ACC112 (cell line): ENCODE measurements around the gene SGPP2.

ENCODE experiments used
- H2AFZ ChIP-seq: fragments of 200-600 bp; sonication (generic); one replicate; pipeline ENCODE4 v1.6.0; 2017; ENCODE audit warnings: antibody characterized with exemption, low read length; ENCODE audit not compliant: unreplicated experiment
- H3K27ac ChIP-seq: fragments of 200-600 bp; sonication (generic); 2 replicates; pipeline ENCODE4 v1.5.1; 2014; ENCODE audit warnings: low read depth, mild to moderate bottlenecking, antibody characterized with exemption, low read length, moderate library complexity
- H3K27me3 ChIP-seq: fragments of 200-600 bp; sonication (generic); 2 replicates; pipeline ENCODE4 v1.6.1; 2014; ENCODE audit warnings: mild to moderate bottlenecking, antibody characterized with exemption, low read length, moderate library complexity, mixed read lengths; ENCODE audit not compliant: insufficient read depth
- H3K36me3 ChIP-seq: fragments of 200-600 bp; sonication (generic); 2 replicates; pipeline ENCODE4 v1.6.1; 2016; ENCODE audit warnings: mild to moderate bottlenecking, antibody characterized with exemption, low read length, moderate library complexity, mixed read lengths; ENCODE audit not compliant: insufficient read depth
- H3K4me1 ChIP-seq: fragments of 200-600 bp; sonication (generic); one replicate; pipeline ENCODE4 v1.6.1; 2016; ENCODE audit warnings: low read length, mixed read lengths; ENCODE audit not compliant: insufficient read depth, unreplicated experiment, control insufficient read depth
- H3K4me3 ChIP-seq: fragments of 200-600 bp; sonication (generic); 2 replicates; pipeline ENCODE4 v1.5.1; 2014; ENCODE audit warnings: mild to moderate bottlenecking, low read depth, low read length
- H3K79me2 ChIP-seq: fragments of 200-600 bp; sonication (generic); one replicate; pipeline ENCODE4 v1.6.0; 2016; ENCODE audit warnings: low read length; ENCODE audit not compliant: control insufficient read depth, unreplicated experiment, insufficient read depth

The SGPP2 gene

DNA sequence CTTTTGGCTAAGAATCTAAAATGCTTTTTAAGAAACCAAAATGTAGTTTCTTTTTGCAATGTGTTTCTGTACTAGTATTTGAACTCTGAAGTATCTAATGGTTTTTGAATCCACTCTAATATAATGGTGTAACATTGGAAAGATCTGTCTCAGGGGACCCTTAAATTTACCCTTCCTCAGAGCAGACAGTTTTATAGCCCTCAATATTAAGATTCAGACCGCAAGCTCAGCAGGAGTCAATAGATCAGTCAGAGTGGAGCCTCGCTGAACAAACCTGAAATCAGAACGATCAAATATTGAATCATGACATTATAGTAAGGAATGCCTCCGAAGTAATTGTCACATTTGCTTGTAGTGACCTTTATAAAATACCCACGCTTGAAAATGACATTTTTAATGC, 18.3 kb downstream of the SGPP2 start:
- H2AFZ ChIP-seq: no peak overlapping the region
- H3K27me3 ChIP-seq: no peaks in the 10 kb centered on the region
- no peaks in the 10 kb centered on the region for H3K36me3 ChIP-seq
- H3K27ac ChIP-seq: no peak overlapping the region
- H3K4me3 ChIP-seq: no peak overlapping the region
- H3K79me2 ChIP-seq: no peaks in the 10 kb centered on the region
- H3K4me1 ChIP-seq: no peaks in the 10 kb centered on the region

GRCh38 chr2:222445227-222445626, 20.9 kb downstream of the SGPP2 start:
- peaks cover 4% of the 10 kb centered on the region; the same call in 1 of the 2 replicates for H3K27me3 ChIP-seq
- H3K4me3 ChIP-seq: no peak overlapping the region
- no peaks in the 10 kb centered on the region for H3K36me3 ChIP-seq
- H3K79me2 ChIP-seq: no peaks in the 10 kb centered on the region
- H3K4me1 ChIP-seq: no peaks in the 10 kb centered on the region
- H2AFZ ChIP-seq: no peak overlapping the region
- no peak overlapping the region for H3K27ac ChIP-seq

DNA sequence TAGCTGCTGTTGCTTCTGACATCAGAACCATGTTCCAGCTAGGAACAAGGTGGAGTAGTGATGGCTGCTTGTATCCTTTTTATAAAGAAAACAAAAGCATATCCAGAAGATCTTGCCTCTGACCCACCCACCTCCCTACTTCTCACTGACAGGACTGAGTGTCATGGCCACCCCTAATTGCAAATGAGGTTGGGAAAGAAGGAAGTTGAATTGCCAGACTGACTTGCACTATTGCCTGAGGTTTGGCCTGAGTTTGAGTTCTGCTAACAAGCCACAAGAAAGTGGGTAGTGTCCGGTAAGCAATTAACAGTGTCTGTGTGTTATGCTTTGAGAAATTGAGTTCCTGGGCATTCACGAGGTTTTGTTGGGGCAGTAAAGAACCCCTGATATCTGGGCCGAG, 22.8 kb downstream of the SGPP2 start:
- Histone ChIP-seq H3K4me3 (no peak overlapping the region), H3K27ac (no peak overlapping the region), H3K4me1 (no peaks in the 10 kb centered on the region)

DNA sequence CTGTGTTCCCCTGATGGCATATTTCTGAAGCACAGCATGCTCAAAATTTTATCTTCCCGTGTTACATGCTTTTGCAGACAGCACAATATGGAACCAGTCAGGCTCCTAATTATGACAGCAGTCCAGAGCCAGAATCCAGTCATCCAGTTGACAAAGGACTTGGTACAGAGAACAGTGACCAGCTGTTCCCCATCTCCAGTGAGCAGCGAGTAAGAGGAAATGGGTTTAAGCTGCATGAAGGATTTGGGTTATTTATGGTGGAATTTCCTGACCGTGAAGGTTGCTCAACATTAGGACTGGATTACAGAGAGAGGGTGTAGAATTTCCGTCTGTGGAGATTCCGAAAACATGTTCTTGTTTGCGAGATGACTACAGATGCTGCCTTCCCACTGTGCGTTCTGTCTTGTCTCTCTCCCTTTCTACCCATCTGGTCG, 24.4 kb downstream of the SGPP2 start:
- H3K36me3 ChIP-seq: no peaks in the 10 kb centered on the region
- no peak overlapping the region for H2AFZ ChIP-seq
- H3K27ac ChIP-seq: no peak overlapping the region
- peaks cover 7% of the 10 kb centered on the region; the same call in 1 of the 2 replicates for H3K27me3 ChIP-seq
- H3K4me1 ChIP-seq: no peaks in the 10 kb centered on the region
- H3K79me2 ChIP-seq: no peaks in the 10 kb centered on the region
- H3K4me3 ChIP-seq: no peak overlapping the region

More for the DNA sequence above, 22.8 kb downstream of the SGPP2 start:
- Histone ChIP-seq H2AFZ (no peak overlapping the region), H3K36me3 (no peaks in the 10 kb centered on the region), H3K27me3 (peaks cover 7% of the 10 kb centered on the region; the same call in 1 of the 2 replicates), H3K79me2 (no peaks in the 10 kb centered on the region)

GRCh38 chr2:222450021-222450420, 25.7 kb downstream of the SGPP2 start:
- no peak overlapping the region for H2AFZ ChIP-seq
- no peaks in the 10 kb centered on the region for H3K36me3 ChIP-seq
- H3K4me3 ChIP-seq: no peak overlapping the region
- H3K27ac ChIP-seq: no peak overlapping the region
- no peaks in the 10 kb centered on the region for H3K79me2 ChIP-seq
- no peaks in the 10 kb centered on the region for H3K4me1 ChIP-seq
- peaks cover 12% of the 10 kb centered on the region; the same call in 1 of the 2 replicates for H3K27me3 ChIP-seq

DNA sequence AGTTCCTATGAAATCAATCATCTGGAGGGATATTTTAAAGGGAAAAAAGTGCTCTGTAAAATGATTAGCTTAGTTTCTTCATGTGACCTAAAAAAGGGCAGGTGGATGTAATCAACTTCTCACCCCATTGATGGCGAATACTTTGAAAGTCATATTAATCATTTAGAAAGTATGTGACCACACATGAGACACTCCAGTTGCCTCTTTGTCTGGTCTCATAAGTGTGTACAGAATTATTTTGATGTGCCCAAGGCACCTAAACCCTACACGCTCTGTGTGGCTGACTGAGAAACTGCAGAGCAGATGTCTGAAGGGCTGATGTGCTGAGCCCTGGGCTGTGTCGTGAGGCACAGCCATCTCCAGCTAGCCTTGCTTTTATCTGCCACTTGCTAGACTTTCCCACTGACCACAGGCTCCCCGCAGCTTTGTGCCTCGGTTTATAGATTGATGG, 26.9 kb downstream of the SGPP2 start:
- H3K4me1 ChIP-seq: no peaks in the 10 kb centered on the region
- no peaks in the 10 kb centered on the region for H3K79me2 ChIP-seq
- no peak overlapping the region for H2AFZ ChIP-seq
- no peaks in the 10 kb centered on the region for H3K36me3 ChIP-seq
- H3K27me3 ChIP-seq: peaks cover 12% of the 10 kb centered on the region; the same call in 1 of the 2 replicates
- no peak overlapping the region for H3K4me3 ChIP-seq
- H3K27ac ChIP-seq: no peak overlapping the region

DNA sequence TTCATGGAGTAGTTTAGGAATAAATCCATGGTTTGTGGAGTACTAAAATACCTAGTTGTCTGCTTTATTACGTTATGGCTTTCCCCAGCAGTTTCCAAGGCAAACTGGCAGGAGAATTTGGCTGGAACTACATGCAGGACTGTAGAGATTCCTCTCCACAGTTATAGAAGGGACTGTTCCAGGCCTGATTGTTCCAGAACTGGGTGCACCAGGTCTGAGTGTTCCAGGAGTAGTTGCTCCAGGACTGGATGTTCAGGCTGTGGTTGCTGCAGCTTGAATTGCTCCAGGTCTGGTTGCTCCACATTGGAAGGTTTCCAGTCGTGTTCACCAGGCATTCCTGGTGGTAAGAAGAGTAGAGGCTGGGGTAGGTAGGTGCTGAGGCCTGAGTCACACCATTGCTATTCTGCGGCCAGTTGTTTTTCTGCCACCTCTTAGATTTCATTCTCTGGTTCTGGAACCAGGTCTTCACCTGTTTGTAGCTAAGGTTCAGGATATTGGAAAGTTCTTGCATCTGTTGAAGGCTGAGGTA, 28.1 kb downstream of the SGPP2 start:
- no peaks in the 10 kb centered on the region for H3K36me3 ChIP-seq
- no peak overlapping the region for H2AFZ ChIP-seq
- no peak overlapping the region for H3K4me3 ChIP-seq
- H3K27ac ChIP-seq: no peak overlapping the region
- peaks cover 12% of the 10 kb centered on the region; the same call in 1 of the 2 replicates for H3K27me3 ChIP-seq
- no peaks in the 10 kb centered on the region for H3K79me2 ChIP-seq
- no peaks in the 10 kb centered on the region for H3K4me1 ChIP-seq

DNA sequence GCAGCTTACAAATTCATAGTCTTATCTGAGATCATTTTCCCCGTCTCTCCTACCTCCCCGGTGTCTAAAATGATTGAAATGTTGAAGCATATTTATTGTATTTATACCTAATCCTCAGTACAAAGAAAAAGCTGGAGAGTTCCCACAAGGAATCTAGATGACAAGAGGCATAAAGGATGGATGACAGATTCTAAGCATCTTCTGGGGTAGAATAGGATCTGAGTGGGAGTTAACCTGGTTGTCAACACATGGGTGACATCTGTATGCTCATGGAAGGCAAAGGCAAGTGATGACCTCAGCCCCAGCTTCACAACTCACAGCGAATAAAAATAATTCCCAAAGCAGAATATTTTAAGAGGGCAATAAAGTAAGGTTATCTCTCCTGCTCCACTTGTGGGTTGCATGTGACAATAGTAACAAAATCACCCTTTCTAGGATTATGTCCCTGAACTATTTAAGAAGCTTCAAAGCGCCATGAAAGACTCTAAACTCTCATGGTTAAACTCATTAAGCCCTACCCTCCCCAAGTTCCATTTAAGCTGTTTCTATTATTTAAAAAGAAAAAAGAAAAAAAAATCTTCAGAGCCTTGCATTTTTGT, 32.2 kb downstream of the SGPP2 start:
- H3K79me2 ChIP-seq: no peaks in the 10 kb centered on the region
- no peaks in the 10 kb centered on the region for H3K36me3 ChIP-seq
- no peaks in the 10 kb centered on the region for H3K4me1 ChIP-seq
- no peak overlapping the region for H3K4me3 ChIP-seq
- peaks cover 4% of the 10 kb centered on the region; the same call in 1 of the 2 replicates for H3K27me3 ChIP-seq
- H3K27ac ChIP-seq: no peak overlapping the region
- H2AFZ ChIP-seq: no peak overlapping the region

DNA sequence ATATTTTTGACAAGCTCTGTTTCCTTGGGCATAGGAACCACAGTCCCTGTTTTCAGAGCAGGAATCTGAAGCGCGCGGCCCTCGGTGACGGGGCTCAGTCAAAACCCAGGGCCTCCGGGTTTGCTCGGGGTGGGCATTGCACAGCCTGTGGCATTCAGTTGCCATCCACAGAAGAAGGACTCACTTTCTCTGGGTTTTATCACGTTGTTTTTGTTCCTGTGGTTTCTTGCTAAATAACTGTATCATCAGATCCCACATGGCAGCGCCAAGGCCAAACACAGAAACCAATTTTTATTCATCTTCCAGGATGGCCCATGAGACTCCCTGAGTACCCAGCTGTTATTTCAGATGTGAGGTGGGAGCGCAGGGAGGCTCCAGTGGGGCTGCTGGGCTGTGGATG, 35.6 kb downstream of the SGPP2 start:
- no peaks in the 10 kb centered on the region for H3K79me2 ChIP-seq
- H2AFZ ChIP-seq: no peak overlapping the region
- H3K27ac ChIP-seq: no peak overlapping the region
- H3K4me1 ChIP-seq: no peaks in the 10 kb centered on the region
- H3K36me3 ChIP-seq: no peaks in the 10 kb centered on the region
- no peaks in the 10 kb centered on the region; the same call in 1 of the 2 replicates for H3K27me3 ChIP-seq
- no peak overlapping the region for H3K4me3 ChIP-seq

DNA sequence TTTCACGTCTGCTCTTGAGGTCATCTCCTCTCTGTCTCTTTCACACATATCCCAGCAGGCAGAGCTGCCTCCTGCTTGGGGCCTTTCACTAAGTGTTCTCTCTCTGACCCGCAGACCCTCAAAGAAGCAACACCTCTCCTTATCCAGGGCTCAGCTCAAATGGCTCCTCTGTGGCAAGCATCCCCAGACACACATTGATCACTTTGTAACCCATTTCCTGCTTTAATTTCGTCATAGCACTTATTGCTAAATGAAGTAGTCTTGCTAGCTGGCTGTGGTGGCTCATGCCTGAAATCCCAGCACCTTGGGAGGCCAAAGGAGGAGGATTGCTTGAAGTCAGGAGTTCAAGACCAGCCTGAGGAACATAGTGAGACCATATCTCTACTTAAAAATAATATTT, 41.4 kb downstream of the SGPP2 start:
- no peaks in the 10 kb centered on the region for H3K36me3 ChIP-seq
- H3K27me3 ChIP-seq: peaks cover 2% of the 10 kb centered on the region; the same call in 1 of the 2 replicates
- H3K4me1 ChIP-seq: no peaks in the 10 kb centered on the region
- H2AFZ ChIP-seq: no peak overlapping the region
- no peak overlapping the region for H3K4me3 ChIP-seq
- H3K27ac ChIP-seq: no peak overlapping the region
- H3K79me2 ChIP-seq: no peaks in the 10 kb centered on the region

- H3K79me2 ChIP-seq: no peaks in the 10 kb centered on the region
- H3K36me3 ChIP-seq: no peaks in the 10 kb centered on the region
- no peak overlapping the region for H3K27ac ChIP-seq
- H3K4me1 ChIP-seq: no peaks in the 10 kb centered on the region
- H2AFZ ChIP-seq: no peak overlapping the region
- peaks cover 2% of the 10 kb centered on the region; the same call in 1 of the 2 replicates for H3K27me3 ChIP-seq
- no peak overlapping the region for H3K4me3 ChIP-seq
Measured at GRCh38 chr2:222468346-222468745, 44.0 kb downstream of the SGPP2 start.
